Uterus (tissue), 4 donors: ENCODE measurements around the gene IRF9. TPM values are rescaled to one million over a fixed set of nuclear protein-coding genes. Genes with fewer than 3 reads are reported as not detected.

Experiments used
- DNase-seq, 2 donors: peaks; one replicate each; pipeline ENCODE4 v3.0.0-alpha.2; 2019 to 2020
- H3K27ac ChIP-seq, 2 donors: fragments of 200-600 bp; sonication (generic); 1 replicate in 1 of 2; 2 replicates in 1 of 2; pipeline ENCODE4 v1.5.1; 2016 to 2018
- H3K27me3 ChIP-seq, 2 donors: fragments of 200-600 bp; sonication (generic); one replicate each; pipeline ENCODE4 v1.5.1; 2018 to 2019; ENCODE audit warnings: control low read depth in 1 of 2
- H3K36me3 ChIP-seq, 2 donors: fragments of 200-600 bp; sonication (generic); one replicate each; pipeline ENCODE4 v1.5.1; 2019; ENCODE audit warnings: control low read depth in 1 of 2
- H3K4me1 ChIP-seq, 2 donors: fragments of 200-600 bp; sonication (generic); one replicate each; pipeline ENCODE4 v1.5.1; 2018 to 2019; ENCODE audit warnings: control low read depth in 1 of 2
- H3K4me3 ChIP-seq, 2 donors: fragments of 200-600 bp; sonication (generic); 1 replicate in 1 of 2; 2 replicates in 1 of 2; pipeline ENCODE4 v1.5.1; 2018 to 2019; ENCODE audit warnings: mild to moderate bottlenecking in 1 of 2
- H3K9me3 ChIP-seq, 2 donors: fragments of 200-600 bp; sonication (generic); one replicate each; pipeline ENCODE4 v1.5.1; 2019; ENCODE audit warnings: control low read depth in 1 of 2
- CTCF ChIP-seq, 4 experiments: fragments of 200-600 bp in 2 of 4; fragments of 450-650 bp in 2 of 4; sonication (generic) in 2 of 4; IDR thresholded peaks; one replicate each; pipeline ENCODE4 v1.5.1; 2016 to 2019; ENCODE audit warnings: antibody characterized with exemption in 4 of 4, mild to moderate bottlenecking in 2 of 4, moderate library complexity in 1 of 4
- POLR2A ChIP-seq, 2 donors: fragments of 450-650 bp; IDR thresholded peaks; one replicate each; pipeline ENCODE4 v1.6.1; 2016; ENCODE audit warnings: antibody characterized with exemption in 2 of 2, mild to moderate bottlenecking in 1 of 2, moderate library complexity in 1 of 2
- intact Hi-C: fragments of 100-400 bp; cut with DNase I; formaldehyde crosslinking; loops from one replicate; pipeline ENCODE4 v1.15.1; 2023; ENCODE audit warnings: low total_unique reads
- total RNA-seq, 4 donors: library from RNA; depleted of rRNA in 3 of 4; stranded (reverse); fragments of >200 nt in 3 of 4; gene quantifications; one replicate each; pipeline versions ENCODE4 v1.1.0 to v1.2.4, GENCODE V29; 2014 to 2023
- donor health status: DM: yes; HTN: yes; CAD: no.

IRF9 gene
- total RNA-seq, 4 donors from 2014 or later = 33.2 to 205 (median 67.2) TPM

- no peaks in the 10 kb centered on the region for H3K36me3 ChIP-seq
These were observed 43.4 kb downstream of the IRF9 start for GRCh38 chr14:24204163-24205146.

GRCh38 chr14:24206260-24207103 lies 45.4 kb downstream of the IRF9 start:
- H3K27ac ChIP-seq = no peak overlapping the region
- no peak for DNase-seq
- no peaks in the 10 kb centered on the region for H3K4me1 ChIP-seq
- H3K27me3 ChIP-seq = no peaks in the 10 kb centered on the region
- H3K4me3 ChIP-seq = no peak overlapping the region
- intact Hi-C loops = no loop called here
- no peaks in the 10 kb centered on the region for H3K9me3 ChIP-seq
- no peaks in the 10 kb centered on the region for H3K36me3 ChIP-seq
- no peak for TF ChIP-seq CTCF (IDR thresholded peaks at IDR 0.05)
- TF ChIP-seq POLR2A (IDR thresholded peaks at IDR 0.05) = no peak

More at GRCh38 chr14:24204163-24205146, 43.4 kb downstream of the IRF9 start:
- Histone ChIP-seq H3K4me1 (no peaks in the 10 kb centered on the region), H3K27me3 (no peaks in the 10 kb centered on the region), H3K4me3 (no peak overlapping the region), H3K9me3 (no peaks in the 10 kb centered on the region), H3K27ac (no peak overlapping the region)
- no peak for TF ChIP-seq CTCF (IDR thresholded peaks at IDR 0.05)
- no peak for TF ChIP-seq POLR2A (IDR thresholded peaks at IDR 0.05)
- intact Hi-C loops = no loop called here
- DNase-seq = no peak

- H3K9me3 ChIP-seq = no peaks in the 10 kb centered on the region
- H3K27ac ChIP-seq = no peak overlapping the region
- intact Hi-C loops = no loop called here
- no peak for DNase-seq
- H3K36me3 ChIP-seq = no peaks in the 10 kb centered on the region
- H3K27me3 ChIP-seq = no peaks in the 10 kb centered on the region
- H3K4me1 ChIP-seq = no peaks in the 10 kb centered on the region
- TF ChIP-seq CTCF (IDR thresholded peaks at IDR 0.05) (no peak), POLR2A (IDR thresholded peaks at IDR 0.05) (no peak)
- no peak overlapping the region for H3K4me3 ChIP-seq
These were observed 46.1 kb downstream of the IRF9 start for GRCh38 chr14:24207104-24207551.

GRCh38 chr14:24207625-24208024 lies 46.6 kb downstream of the IRF9 start:
- Histone ChIP-seq H3K36me3 (no peaks in the 10 kb centered on the region), H3K9me3 (no peaks in the 10 kb centered on the region), H3K4me3 (no peak overlapping the region), H3K27me3 (no peaks in the 10 kb centered on the region), H3K4me1 (no peaks in the 10 kb centered on the region), H3K27ac (no peak overlapping the region)
- no peak for DNase-seq
- TF ChIP-seq POLR2A (IDR thresholded peaks at IDR 0.05) (no peak), CTCF (IDR thresholded peaks at IDR 0.05) (no peak)
- intact Hi-C loops = no loop called here
